HG03571 (cell line): ENCODE measurements around the gene ELFN2.

Experiments
- ATAC-seq: cut with Tn5 transposase; IDR thresholded peaks from one replicate; pipeline ENCODE4 v1.9.1; 2021; ENCODE audit not compliant: unreplicated experiment

The ELFN2 gene

GRCh38 chr22:37387793-37388192 is 39.5 kb downstream of the ELFN2 start:
- ATAC-seq = no peak

GRCh38 chr22:37386441-37386840 is 40.8 kb downstream of the ELFN2 start:
- ATAC-seq = no peak

GRCh38 chr22:37384691-37385090 is 42.6 kb downstream of the ELFN2 start:
- ATAC-seq = no peak

- no peak for ATAC-seq
Observed at GRCh38 chr22:37383341-37383740, 43.9 kb downstream of the ELFN2 start.

GRCh38 chr22:37381489-37381888 is 45.8 kb downstream of the ELFN2 start:
- ATAC-seq = no peak

GRCh38 chr22:37379722-37380121 is 47.6 kb downstream of the ELFN2 start:
- no peak for ATAC-seq

GRCh38 chr22:37379085-37379484 is 48.2 kb downstream of the ELFN2 start:
- no peak for ATAC-seq

- ATAC-seq = no peak
Observed at GRCh38 chr22:37378642-37379058, 48.6 kb downstream of the ELFN2 start.

- no peak for ATAC-seq
Observed at GRCh38 chr22:37377927-37378326, 49.4 kb downstream of the ELFN2 start.

- ATAC-seq = no peak
Observed at GRCh38 chr22:37377138-37377537, 50.1 kb downstream of the ELFN2 start.

- ATAC-seq = no peak
Observed at GRCh38 chr22:37376643-37377042, 50.6 kb downstream of the ELFN2 start.

GRCh38 chr22:37375801-37376200 is 51.5 kb downstream of the ELFN2 start:
- ATAC-seq = no peak

GRCh38 chr22:37374571-37374970 is 52.7 kb downstream of the ELFN2 start:
- no peak for ATAC-seq

GRCh38 chr22:37373451-37373850 is 53.8 kb downstream of the ELFN2 start:
- ATAC-seq = no peak

- ATAC-seq = no peak
Observed at GRCh38 chr22:37371911-37372310, 55.4 kb downstream of the ELFN2 start.

- no peak for ATAC-seq
Observed at GRCh38 chr22:37371491-37371890, 55.8 kb downstream of the ELFN2 start.

GRCh38 chr22:37370306-37370979 is 56.8 kb downstream of the ELFN2 start:
- ATAC-seq = no peak

- no peak for ATAC-seq
Observed at GRCh38 chr22:37369483-37369882, 57.8 kb downstream of the ELFN2 start.

- ATAC-seq = no peak
Observed at GRCh38 chr22:37368058-37368457, 59.2 kb downstream of the ELFN2 start.

- no peak for ATAC-seq
Observed at GRCh38 chr22:37366601-37367000, 60.7 kb downstream of the ELFN2 start.

- ATAC-seq = no peak
Observed at GRCh38 chr22:37365950-37366349, 61.3 kb downstream of the ELFN2 start.

GRCh38 chr22:37363261-37363992 is 63.9 kb downstream of the ELFN2 start:
- ATAC-seq = no peak

- no peak for ATAC-seq
Observed at GRCh38 chr22:37362621-37363020, 64.7 kb downstream of the ELFN2 start.
